ENCODE measurements around the gene TANGO6.

The TANGO6 gene

GRCh38 chr16:68927018-68927417, 83.7 kb downstream of the TANGO6 start:
- no peaks in the 10 kb centered on the region for H3K27me3 ChIP-seq (ENCODE audit: control insufficient read depth, insufficient read depth, low read length)
- H3K9ac ChIP-seq (ENCODE audit: low read length): no peak overlapping the region
- H3K27ac ChIP-seq (ENCODE audit: low read depth, low read length): no peak overlapping the region
- H3K36me3 ChIP-seq (ENCODE audit: control insufficient read depth, insufficient read depth, low read length): peaks cover 6% of the 10 kb centered on the region
- H3K4me3 ChIP-seq (ENCODE audit: low read length): no peak overlapping the region
- no peaks in the 10 kb centered on the region for H3K4me1 ChIP-seq (ENCODE audit: control insufficient read depth, insufficient read depth, low read length)

- H3K9ac ChIP-seq (ENCODE audit: low read length): no peak overlapping the region
- no peak overlapping the region for H3K4me3 ChIP-seq (ENCODE audit: low read length)
- H3K36me3 ChIP-seq (ENCODE audit: control insufficient read depth, insufficient read depth, low read length): peaks cover 6% of the 10 kb centered on the region
- H3K27me3 ChIP-seq (ENCODE audit: control insufficient read depth, insufficient read depth, low read length): no peaks in the 10 kb centered on the region
- H3K27ac ChIP-seq (ENCODE audit: low read depth, low read length): no peak overlapping the region
- H3K4me1 ChIP-seq (ENCODE audit: control insufficient read depth, insufficient read depth, low read length): no peaks in the 10 kb centered on the region
Measured at GRCh38 chr16:68931196-68931595, 87.9 kb downstream of the TANGO6 start.

GRCh38 chr16:68934402-68934801, 91.1 kb downstream of the TANGO6 start:
- H3K4me3 ChIP-seq (ENCODE audit: low read length): no peak overlapping the region
- H3K4me1 ChIP-seq (ENCODE audit: control insufficient read depth, insufficient read depth, low read length): no peaks in the 10 kb centered on the region
- no peaks in the 10 kb centered on the region for H3K27me3 ChIP-seq (ENCODE audit: control insufficient read depth, insufficient read depth, low read length)
- no peak overlapping the region for H3K27ac ChIP-seq (ENCODE audit: low read depth, low read length)
- no peak overlapping the region for H3K9ac ChIP-seq (ENCODE audit: low read length)
- H3K36me3 ChIP-seq (ENCODE audit: control insufficient read depth, insufficient read depth, low read length): no peaks in the 10 kb centered on the region

GRCh38 chr16:68935008-68935407, 91.7 kb downstream of the TANGO6 start:
- Histone ChIP-seq H3K36me3 (ENCODE audit: control insufficient read depth, insufficient read depth, low read length) (no peaks in the 10 kb centered on the region), H3K4me3 (ENCODE audit: low read length) (no peak overlapping the region), H3K27me3 (ENCODE audit: control insufficient read depth, insufficient read depth, low read length) (no peaks in the 10 kb centered on the region), H3K4me1 (ENCODE audit: control insufficient read depth, insufficient read depth, low read length) (no peaks in the 10 kb centered on the region), H3K27ac (ENCODE audit: low read depth, low read length) (no peak overlapping the region), H3K9ac (ENCODE audit: low read length) (no peak overlapping the region)

GRCh38 chr16:68936736-68937631, 93.7 kb downstream of the TANGO6 start:
- no peak overlapping the region for H3K9ac ChIP-seq (ENCODE audit: low read length)
- H3K36me3 ChIP-seq (ENCODE audit: control insufficient read depth, insufficient read depth, low read length): no peaks in the 10 kb centered on the region
- H3K4me3 ChIP-seq (ENCODE audit: low read length): no peak overlapping the region
- no peak overlapping the region for H3K27ac ChIP-seq (ENCODE audit: low read depth, low read length)
- H3K27me3 ChIP-seq (ENCODE audit: control insufficient read depth, insufficient read depth, low read length): no peaks in the 10 kb centered on the region
- no peaks in the 10 kb centered on the region for H3K4me1 ChIP-seq (ENCODE audit: control insufficient read depth, insufficient read depth, low read length)

GRCh38 chr16:68939692-68940320, 96.5 kb downstream of the TANGO6 start:
- Histone ChIP-seq H3K4me1 (ENCODE audit: control insufficient read depth, insufficient read depth, low read length) (no peaks in the 10 kb centered on the region), H3K27me3 (ENCODE audit: control insufficient read depth, insufficient read depth, low read length) (no peaks in the 10 kb centered on the region), H3K27ac (ENCODE audit: low read depth, low read length) (no peak overlapping the region), H3K4me3 (ENCODE audit: low read length) (no peak overlapping the region), H3K9ac (ENCODE audit: low read length) (no peak overlapping the region), H3K36me3 (ENCODE audit: control insufficient read depth, insufficient read depth, low read length) (no peaks in the 10 kb centered on the region)

- Histone ChIP-seq H3K27ac (ENCODE audit: low read depth, low read length) (no peak overlapping the region), H3K4me1 (ENCODE audit: control insufficient read depth, insufficient read depth, low read length) (no peaks in the 10 kb centered on the region), H3K27me3 (ENCODE audit: control insufficient read depth, insufficient read depth, low read length) (no peaks in the 10 kb centered on the region), H3K9ac (ENCODE audit: low read length) (no peak overlapping the region), H3K4me3 (ENCODE audit: low read length) (no peak overlapping the region), H3K36me3 (ENCODE audit: control insufficient read depth, insufficient read depth, low read length) (no peaks in the 10 kb centered on the region)
Measured at GRCh38 chr16:68940816-68941215, 97.5 kb downstream of the TANGO6 start.

GRCh38 chr16:68943961-68944360, 100.6 kb downstream of the TANGO6 start:
- Histone ChIP-seq H3K27ac (ENCODE audit: low read depth, low read length) (no peak overlapping the region), H3K4me1 (ENCODE audit: control insufficient read depth, insufficient read depth, low read length) (no peaks in the 10 kb centered on the region), H3K9ac (ENCODE audit: low read length) (no peak overlapping the region), H3K27me3 (ENCODE audit: control insufficient read depth, insufficient read depth, low read length) (no peaks in the 10 kb centered on the region), H3K4me3 (ENCODE audit: low read length) (no peak overlapping the region), H3K36me3 (ENCODE audit: control insufficient read depth, insufficient read depth, low read length) (no peaks in the 10 kb centered on the region)

GRCh38 chr16:68948230-68948910, 105.0 kb downstream of the TANGO6 start:
- Histone ChIP-seq H3K4me3 (ENCODE audit: low read length) (no peak overlapping the region), H3K36me3 (ENCODE audit: control insufficient read depth, insufficient read depth, low read length) (no peaks in the 10 kb centered on the region), H3K27ac (ENCODE audit: low read depth, low read length) (no peak overlapping the region), H3K9ac (ENCODE audit: low read length) (no peak overlapping the region), H3K27me3 (ENCODE audit: control insufficient read depth, insufficient read depth, low read length) (no peaks in the 10 kb centered on the region), H3K4me1 (ENCODE audit: control insufficient read depth, insufficient read depth, low read length) (no peaks in the 10 kb centered on the region)

GRCh38 chr16:68951991-68952877, 108.9 kb downstream of the TANGO6 start:
- Histone ChIP-seq H3K4me1 (ENCODE audit: control insufficient read depth, insufficient read depth, low read length) (no peaks in the 10 kb centered on the region), H3K27ac (ENCODE audit: low read depth, low read length) (no peak overlapping the region), H3K36me3 (ENCODE audit: control insufficient read depth, insufficient read depth, low read length) (no peaks in the 10 kb centered on the region), H3K27me3 (ENCODE audit: control insufficient read depth, insufficient read depth, low read length) (no peaks in the 10 kb centered on the region), H3K9ac (ENCODE audit: low read length) (no peak overlapping the region), H3K4me3 (ENCODE audit: low read length) (no peak overlapping the region)

GRCh38 chr16:68954911-68955635, 111.7 kb downstream of the TANGO6 start:
- Histone ChIP-seq H3K27ac (ENCODE audit: low read depth, low read length) (no peak overlapping the region), H3K4me1 (ENCODE audit: control insufficient read depth, insufficient read depth, low read length) (no peaks in the 10 kb centered on the region), H3K9ac (ENCODE audit: low read length) (no peak overlapping the region), H3K27me3 (ENCODE audit: control insufficient read depth, insufficient read depth, low read length) (no peaks in the 10 kb centered on the region), H3K4me3 (ENCODE audit: low read length) (no peak overlapping the region), H3K36me3 (ENCODE audit: control insufficient read depth, insufficient read depth, low read length) (no peaks in the 10 kb centered on the region)
